Stimulated activated memory B cell treated with anti-CD40 and anti-IgM and Interleukin-4, amounts not matched to agents 10 μg/mL and 1 μg/mL and 100 μg/mL, for 72 hours (primary cell): ENCODE measurements around the gene INPP4A.

ENCODE experiments used
- ATAC-seq: fragments of 150-1000 bp; cut with Tn5 transposase; 2 replicates; pipeline ENCODE4 v1.10.0; 2021
- H3K27ac Mint-ChIP-seq: one replicate; pipeline ENCODE4 v1.8.0; 2022; ENCODE audit warnings: mild to moderate bottlenecking, mixed read lengths
- H3K27me3 Mint-ChIP-seq: one replicate; pipeline ENCODE4 v1.8.0; 2022; ENCODE audit warnings: mixed read lengths
- H3K36me3 Mint-ChIP-seq: one replicate; pipeline ENCODE4 v1.8.0; 2022; ENCODE audit warnings: mixed read lengths
- H3K4me1 Mint-ChIP-seq: one replicate; pipeline ENCODE4 v1.8.0; 2022; ENCODE audit warnings: mixed read lengths
- H3K4me3 Mint-ChIP-seq: one replicate; pipeline ENCODE4 v1.8.0; 2022; ENCODE audit warnings: mild to moderate bottlenecking, moderate library complexity, mixed read lengths
- H3K9me3 Mint-ChIP-seq: one replicate; pipeline ENCODE4 v1.8.0; 2022; ENCODE audit warnings: mixed read lengths

Gene INPP4A

GRCh38 chr2:98568161-98568956 is 123.7 kb downstream of the INPP4A start:
- Mint-ChIP-seq H3K4me3 (no peak overlapping the region), H3K27ac (no peak overlapping the region), H3K27me3 (no peaks in the 10 kb centered on the region), H3K36me3 (peaks cover 49% of the 10 kb centered on the region), H3K4me1 (peaks cover 4% of the 10 kb centered on the region), H3K9me3 (no peaks in the 10 kb centered on the region)
- no peak for ATAC-seq

- Mint-ChIP-seq H3K27ac (peak overlapping the region; percentile 1), H3K27me3 (no peaks in the 10 kb centered on the region), H3K9me3 (no peaks in the 10 kb centered on the region), H3K4me1 (peaks cover 4% of the 10 kb centered on the region), H3K4me3 (no peak overlapping the region), H3K36me3 (peaks cover 54% of the 10 kb centered on the region)
- peak; percentile 74 for ATAC-seq
Measured at GRCh38 chr2:98569197-98569793, 124.6 kb downstream of the INPP4A start.

- Mint-ChIP-seq H3K36me3 (peaks cover 54% of the 10 kb centered on the region), H3K9me3 (no peaks in the 10 kb centered on the region), H3K4me1 (peaks cover 4% of the 10 kb centered on the region), H3K27me3 (no peaks in the 10 kb centered on the region), H3K4me3 (no peak overlapping the region), H3K27ac (peak overlapping the region; percentile 1)
- ATAC-seq: no peak
Measured at GRCh38 chr2:98569915-98570314, 125.3 kb downstream of the INPP4A start.

GRCh38 chr2:98570356-98570755 is 125.7 kb downstream of the INPP4A start:
- no peaks in the 10 kb centered on the region for H3K27me3 Mint-ChIP-seq
- no peak for ATAC-seq
- H3K27ac Mint-ChIP-seq: peak overlapping the region; percentile 1
- H3K36me3 Mint-ChIP-seq: peaks cover 53% of the 10 kb centered on the region
- H3K4me3 Mint-ChIP-seq: no peak overlapping the region
- peaks cover 4% of the 10 kb centered on the region for H3K4me1 Mint-ChIP-seq
- no peaks in the 10 kb centered on the region for H3K9me3 Mint-ChIP-seq

- no peak overlapping the region for H3K27ac Mint-ChIP-seq
- no peaks in the 10 kb centered on the region for H3K27me3 Mint-ChIP-seq
- no peak overlapping the region for H3K4me3 Mint-ChIP-seq
Measured at GRCh38 chr2:98571121-98571701, 126.6 kb downstream of the INPP4A start.

DNA sequence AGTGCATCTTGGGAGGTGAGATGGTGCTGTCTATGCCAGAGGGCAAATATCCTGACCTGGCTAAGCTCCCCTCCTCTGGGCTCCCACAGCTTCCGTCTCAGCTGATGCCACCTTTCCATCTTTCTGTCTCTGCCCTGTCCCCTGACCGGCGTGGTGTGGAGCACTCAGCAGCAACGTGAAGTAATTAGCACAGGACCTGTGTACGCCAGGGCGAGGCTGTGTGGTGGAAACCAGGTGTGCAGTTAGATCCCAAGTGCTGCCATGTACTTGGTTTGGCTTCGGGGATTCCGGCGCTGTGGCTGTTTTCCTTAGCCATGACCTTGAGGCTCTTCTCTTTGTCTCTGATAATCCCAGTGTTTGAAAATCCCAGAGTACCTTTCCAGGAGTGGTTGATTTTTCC is 127.1 kb downstream of the INPP4A start:
- no peak overlapping the region for H3K27ac Mint-ChIP-seq
- ATAC-seq: no peak

More at GRCh38 chr2:98571121-98571701, 126.6 kb downstream of the INPP4A start:
- Mint-ChIP-seq H3K36me3 (peaks cover 48% of the 10 kb centered on the region), H3K9me3 (no peaks in the 10 kb centered on the region), H3K4me1 (peaks cover 4% of the 10 kb centered on the region)
- no peak for ATAC-seq

DNA sequence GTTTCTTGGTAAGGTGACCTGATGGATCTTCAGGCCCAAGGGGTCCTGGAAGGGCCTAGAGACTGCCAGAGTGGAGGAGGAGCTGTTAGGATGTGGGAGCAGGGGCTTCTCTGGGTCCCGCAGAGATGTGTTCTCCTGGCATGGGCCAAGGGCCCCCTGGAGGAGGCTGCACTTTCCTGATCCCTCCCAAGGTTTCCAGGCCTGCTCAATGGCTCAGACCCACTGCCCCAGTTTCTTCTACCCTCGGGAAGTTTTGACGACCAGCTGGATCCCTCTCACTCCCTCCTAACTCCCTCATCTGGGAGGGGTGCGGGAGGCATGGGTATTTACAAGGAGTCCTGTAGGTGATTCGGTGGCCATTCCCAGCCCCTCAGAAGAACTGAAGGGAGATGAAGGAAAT is 127.6 kb downstream of the INPP4A start:
- no peak for ATAC-seq
- Mint-ChIP-seq H3K9me3 (no peaks in the 10 kb centered on the region), H3K4me1 (peaks cover 4% of the 10 kb centered on the region), H3K36me3 (peaks cover 44% of the 10 kb centered on the region), H3K4me3 (no peak overlapping the region), H3K27ac (no peak overlapping the region), H3K27me3 (no peaks in the 10 kb centered on the region)

More for the DNA sequence above, 127.1 kb downstream of the INPP4A start:
- H3K4me1 Mint-ChIP-seq: peaks cover 4% of the 10 kb centered on the region
- H3K9me3 Mint-ChIP-seq: no peaks in the 10 kb centered on the region
- H3K27me3 Mint-ChIP-seq: no peaks in the 10 kb centered on the region
- peaks cover 48% of the 10 kb centered on the region for H3K36me3 Mint-ChIP-seq
- H3K4me3 Mint-ChIP-seq: no peak overlapping the region

DNA sequence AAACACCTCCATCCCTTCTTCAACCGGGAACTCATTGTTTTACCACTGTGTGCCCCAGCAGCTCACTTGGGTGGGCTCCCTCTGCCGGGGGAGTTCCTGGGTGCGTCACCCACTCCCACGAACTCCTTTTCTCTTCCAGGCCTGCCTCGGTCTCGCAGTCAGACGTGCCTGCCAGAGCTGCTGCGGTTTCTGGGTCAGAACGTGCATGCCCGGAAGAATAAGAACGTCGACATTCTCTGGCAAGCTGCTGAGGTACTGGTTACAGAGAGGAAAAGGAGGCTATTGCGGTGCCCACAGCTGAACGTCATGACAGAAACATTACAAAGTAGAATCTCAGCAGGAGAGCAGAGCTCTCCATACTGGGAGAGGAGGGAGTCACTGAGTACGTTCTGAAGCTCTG is 128.0 kb downstream of the INPP4A start:
- Mint-ChIP-seq H3K36me3 (peaks cover 42% of the 10 kb centered on the region), H3K27me3 (no peaks in the 10 kb centered on the region), H3K9me3 (no peaks in the 10 kb centered on the region), H3K27ac (no peak overlapping the region), H3K4me3 (no peak overlapping the region), H3K4me1 (peaks cover 4% of the 10 kb centered on the region)
- ATAC-seq: no peak

DNA sequence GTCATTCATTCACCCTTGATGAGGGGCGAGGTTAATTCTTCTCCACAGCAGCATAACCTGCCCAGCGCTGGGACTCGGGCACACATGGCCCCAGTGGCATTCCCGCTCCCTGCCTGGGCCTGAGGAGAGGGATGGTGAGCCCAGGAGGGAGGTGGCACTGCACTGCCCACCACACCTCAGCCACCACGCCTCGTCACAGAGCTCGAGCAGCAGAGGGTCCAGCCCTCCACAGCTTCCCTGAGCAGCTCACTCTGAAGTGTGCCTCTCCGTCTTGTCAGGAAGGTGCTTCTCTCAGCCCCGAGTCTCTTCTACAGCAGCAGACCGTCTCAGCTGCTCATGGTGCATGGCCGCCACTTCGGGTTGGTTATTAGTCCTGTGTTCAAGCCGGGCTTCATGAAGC is 128.8 kb downstream of the INPP4A start:
- Mint-ChIP-seq H3K36me3 (peaks cover 49% of the 10 kb centered on the region), H3K27ac (no peak overlapping the region), H3K4me3 (no peak overlapping the region), H3K27me3 (no peaks in the 10 kb centered on the region), H3K9me3 (no peaks in the 10 kb centered on the region), H3K4me1 (peaks cover 4% of the 10 kb centered on the region)
- no peak for ATAC-seq

DNA sequence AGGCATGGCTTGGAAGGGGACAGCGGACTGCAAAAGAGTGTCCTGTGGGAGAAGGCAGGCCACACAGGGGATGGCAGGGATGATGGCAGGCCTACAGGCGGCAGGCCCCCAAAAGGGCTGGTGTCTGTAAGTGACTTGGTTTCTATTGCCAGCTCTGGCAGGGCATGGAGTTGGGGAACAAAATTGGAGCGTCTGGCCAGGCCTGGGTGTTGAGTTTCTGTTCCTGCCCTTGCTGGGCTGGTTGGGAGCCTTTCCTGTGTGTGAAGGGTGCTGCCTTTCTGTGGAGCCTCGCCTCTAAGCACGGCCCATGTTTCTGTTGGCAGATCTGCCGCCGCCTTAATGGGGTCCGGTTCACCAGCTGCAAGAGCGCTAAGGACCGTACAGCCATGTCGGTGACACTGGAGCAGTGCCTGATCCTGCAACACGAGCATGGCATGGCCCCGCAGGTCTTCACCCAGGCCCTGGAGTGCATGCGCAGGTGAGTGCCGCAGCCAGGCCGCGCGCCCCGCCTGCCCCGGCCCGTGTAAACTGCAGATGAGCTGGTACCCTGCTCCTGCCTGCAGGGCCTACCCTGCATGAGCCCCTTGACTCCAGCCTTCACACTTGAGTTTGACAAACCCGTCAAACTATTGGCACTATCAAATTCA is 132.1 kb downstream of the INPP4A start:
- Mint-ChIP-seq H3K36me3 (peaks cover 46% of the 10 kb centered on the region), H3K27me3 (no peaks in the 10 kb centered on the region), H3K27ac (no peak overlapping the region), H3K9me3 (no peaks in the 10 kb centered on the region), H3K4me1 (peaks cover 12% of the 10 kb centered on the region), H3K4me3 (no peak overlapping the region)
- no peak for ATAC-seq

GRCh38 chr2:98577313-98577712 is 132.7 kb downstream of the INPP4A start:
- Mint-ChIP-seq H3K9me3 (no peaks in the 10 kb centered on the region), H3K4me3 (no peak overlapping the region), H3K27me3 (no peaks in the 10 kb centered on the region), H3K36me3 (peaks cover 51% of the 10 kb centered on the region), H3K27ac (no peak overlapping the region), H3K4me1 (peaks cover 12% of the 10 kb centered on the region)
- no peak for ATAC-seq

DNA sequence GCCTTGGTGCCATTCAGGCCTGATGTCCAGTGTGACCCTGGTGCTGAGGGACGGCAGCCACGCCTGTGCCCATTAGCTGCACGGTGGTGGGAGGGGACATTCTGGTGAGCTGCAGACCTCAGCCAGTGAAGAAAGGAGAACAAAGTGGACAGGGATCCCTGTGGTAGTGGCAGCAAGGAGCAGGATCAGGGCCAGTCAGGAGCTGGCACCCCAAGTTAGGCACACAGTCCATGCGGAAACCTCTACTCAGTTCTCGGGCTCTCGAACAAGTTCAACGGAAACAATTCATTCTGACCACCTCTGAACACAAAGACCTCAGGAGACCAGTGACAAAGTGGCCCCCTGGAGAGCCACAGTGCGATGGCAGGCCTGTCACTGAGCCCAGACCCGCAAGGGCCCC is 133.6 kb downstream of the INPP4A start:
- Mint-ChIP-seq H3K4me3 (no peak overlapping the region), H3K27me3 (no peaks in the 10 kb centered on the region), H3K36me3 (peaks cover 56% of the 10 kb centered on the region), H3K9me3 (no peaks in the 10 kb centered on the region), H3K4me1 (peaks cover 12% of the 10 kb centered on the region), H3K27ac (no peak overlapping the region)
- ATAC-seq: no peak

DNA sequence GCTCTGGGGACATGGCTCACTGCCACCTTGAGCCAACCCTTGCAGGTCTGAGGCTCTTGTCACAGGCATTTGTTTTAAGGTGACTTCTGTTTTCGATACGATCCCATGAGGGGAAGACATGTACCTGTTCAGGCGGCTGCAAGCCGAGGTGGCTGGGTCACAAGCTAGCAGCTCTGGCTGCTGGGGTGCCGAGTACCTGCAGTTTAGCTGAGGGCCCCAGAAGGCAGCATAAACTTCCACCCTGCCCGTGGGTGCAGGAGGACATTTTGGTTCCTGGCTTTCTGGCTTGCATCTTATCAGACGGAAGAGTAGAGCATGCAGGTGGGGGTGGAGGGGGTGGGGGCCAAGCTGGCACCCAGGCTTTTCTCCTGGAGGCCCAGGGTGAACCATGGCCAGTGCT is 135.3 kb downstream of the INPP4A start:
- H3K27ac Mint-ChIP-seq: no peak overlapping the region
- no peak for ATAC-seq
- no peaks in the 10 kb centered on the region for H3K27me3 Mint-ChIP-seq
- H3K4me3 Mint-ChIP-seq: no peak overlapping the region
- H3K4me1 Mint-ChIP-seq: peaks cover 12% of the 10 kb centered on the region
- H3K36me3 Mint-ChIP-seq: peaks cover 47% of the 10 kb centered on the region
- H3K9me3 Mint-ChIP-seq: no peaks in the 10 kb centered on the region

DNA sequence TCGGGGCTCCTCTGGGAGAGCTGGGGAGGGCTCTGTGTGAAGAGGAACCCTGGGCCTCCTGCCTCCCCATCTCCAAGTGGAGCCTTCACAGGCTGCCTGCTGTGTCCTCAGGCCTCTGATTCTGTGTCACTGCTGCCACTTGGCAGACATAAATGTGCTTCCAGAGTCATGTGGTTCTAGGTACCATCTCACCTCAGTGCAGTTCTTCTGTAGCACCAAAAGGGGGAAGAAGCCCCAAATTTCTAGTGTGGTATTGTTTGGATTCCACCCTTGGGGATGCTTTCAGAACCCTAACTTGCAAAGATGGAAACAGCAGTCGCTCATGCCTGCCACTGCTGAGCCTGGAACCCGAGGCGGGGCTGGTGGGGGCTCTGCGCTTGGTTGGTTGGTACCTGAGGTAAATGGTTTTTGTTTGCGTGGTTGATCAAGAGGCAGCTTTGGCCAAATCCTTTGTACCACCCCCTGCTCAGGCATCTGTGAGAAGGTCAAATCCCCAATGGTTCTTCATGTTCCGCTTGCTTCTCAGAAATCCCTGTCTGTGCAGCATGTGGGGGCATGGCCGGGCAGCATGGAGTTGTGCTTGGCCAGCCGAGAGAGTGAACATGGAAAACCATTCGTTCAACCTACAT is 136.1 kb downstream of the INPP4A start:
- H3K27ac Mint-ChIP-seq: peak overlapping the region; percentile 46

GRCh38 chr2:98582523-98582922 is 137.9 kb downstream of the INPP4A start:
- H3K27me3 Mint-ChIP-seq: no peaks in the 10 kb centered on the region

More for the DNA sequence above, 136.1 kb downstream of the INPP4A start:
- peaks cover 12% of the 10 kb centered on the region for H3K4me1 Mint-ChIP-seq
- ATAC-seq: peak; percentile 42
- no peaks in the 10 kb centered on the region for H3K27me3 Mint-ChIP-seq
- H3K36me3 Mint-ChIP-seq: peaks cover 47% of the 10 kb centered on the region
- no peaks in the 10 kb centered on the region for H3K9me3 Mint-ChIP-seq
- H3K4me3 Mint-ChIP-seq: no peak overlapping the region

More at GRCh38 chr2:98582523-98582922, 137.9 kb downstream of the INPP4A start:
- no peak for ATAC-seq
- Mint-ChIP-seq H3K27ac (no peak overlapping the region), H3K4me3 (no peak overlapping the region), H3K9me3 (no peaks in the 10 kb centered on the region), H3K36me3 (peaks cover 49% of the 10 kb centered on the region), H3K4me1 (peaks cover 12% of the 10 kb centered on the region)
